GM19239 (cell line): ENCODE measurements around the gene SPART.
A peak's percentile ranks its signal among the peaks of the same experiment; 100 is the strongest.
"Not testable (repeated sequence)": the region's sequence is repeated elsewhere in the genome, so short reads cannot be mapped to it uniquely, and the experiment has no call there.

Experiments
- DNase-seq: peaks from one replicate; pipeline ENCODE4 v3.0.0; 2011; ENCODE audit warnings: low spot score; ENCODE audit not compliant: insufficient read length
- FAIRE-seq: peaks from 2 replicates; lab custom pipeline; 2011; peaks lifted over from hg19 to GRCh38; lab: Jason Lieb, UNC

Gene SPART

DNA sequence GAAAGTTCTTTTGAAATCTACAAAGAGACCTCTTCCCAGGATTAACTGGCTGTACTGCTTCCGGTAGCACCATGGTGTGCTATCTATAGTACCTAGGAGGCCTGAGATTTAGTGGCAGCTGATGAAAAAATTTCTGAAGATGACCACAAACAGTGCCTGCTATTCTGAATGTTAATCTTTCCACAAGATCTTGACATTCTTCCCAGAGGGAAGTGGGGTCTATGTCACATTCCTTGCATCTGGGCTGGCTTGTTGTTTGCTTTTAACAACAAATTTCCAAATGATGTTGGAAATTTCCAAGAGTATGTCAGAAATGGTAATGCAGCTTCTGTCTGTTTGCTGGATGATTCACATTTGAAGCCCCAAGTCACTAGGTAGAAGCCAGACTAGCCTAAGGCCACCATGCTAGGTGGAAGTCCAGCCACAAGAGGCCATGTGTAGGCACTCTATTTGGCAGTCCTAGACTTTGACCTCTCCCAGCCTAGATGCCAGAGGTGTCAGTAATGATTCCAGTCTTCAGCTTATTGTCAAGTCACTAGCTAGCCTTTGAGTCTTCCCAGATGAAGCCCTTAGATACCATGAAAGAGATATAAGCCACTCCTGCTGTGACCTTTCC, 22.1 kb downstream of the SPART start:
- FAIRE-seq (no peak), DNase-seq (no peak)

DNA sequence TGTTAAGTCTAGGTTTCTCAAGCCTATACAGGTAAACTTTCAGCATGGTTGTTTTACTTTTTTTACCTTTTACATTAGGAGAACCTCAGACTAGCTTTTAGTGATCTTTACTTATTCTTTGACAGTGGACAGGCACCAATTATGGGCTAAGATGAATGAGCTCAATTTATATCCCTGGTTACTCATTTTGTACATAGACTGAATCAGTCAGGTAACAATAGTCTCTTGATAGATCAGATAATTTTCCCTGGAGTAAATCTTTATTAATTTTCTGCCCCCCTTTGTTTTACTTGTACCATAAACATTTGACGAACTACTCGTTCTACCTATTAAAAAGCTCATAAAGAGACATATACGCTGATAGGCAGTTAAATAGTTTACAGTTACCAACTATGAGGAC, 22.8 kb downstream of the SPART start:
- no peak for FAIRE-seq

DNA sequence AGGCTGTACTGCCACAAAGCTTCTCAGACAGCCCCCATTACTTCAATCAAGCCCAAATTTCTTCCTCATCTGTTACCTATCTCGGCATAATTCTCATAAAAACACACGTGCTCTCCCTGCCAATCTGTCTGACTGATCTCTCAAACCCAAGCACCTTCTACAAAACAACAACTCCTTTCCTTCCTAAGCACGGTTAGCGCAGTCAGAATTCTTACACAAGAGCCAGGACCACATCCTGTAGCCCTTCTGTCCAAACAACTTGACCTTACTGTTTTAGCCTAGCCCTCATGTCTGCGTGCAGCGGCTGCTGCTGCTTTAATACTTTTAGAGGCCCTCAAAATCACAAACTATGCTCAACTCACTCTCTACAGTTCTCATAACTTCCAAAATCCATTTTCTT, 26.4 kb downstream of the SPART start:
- not testable (repeated sequence) for FAIRE-seq, DNase-seq

More for the DNA sequence above, 22.8 kb downstream of the SPART start:
- no peak for DNase-seq

DNA sequence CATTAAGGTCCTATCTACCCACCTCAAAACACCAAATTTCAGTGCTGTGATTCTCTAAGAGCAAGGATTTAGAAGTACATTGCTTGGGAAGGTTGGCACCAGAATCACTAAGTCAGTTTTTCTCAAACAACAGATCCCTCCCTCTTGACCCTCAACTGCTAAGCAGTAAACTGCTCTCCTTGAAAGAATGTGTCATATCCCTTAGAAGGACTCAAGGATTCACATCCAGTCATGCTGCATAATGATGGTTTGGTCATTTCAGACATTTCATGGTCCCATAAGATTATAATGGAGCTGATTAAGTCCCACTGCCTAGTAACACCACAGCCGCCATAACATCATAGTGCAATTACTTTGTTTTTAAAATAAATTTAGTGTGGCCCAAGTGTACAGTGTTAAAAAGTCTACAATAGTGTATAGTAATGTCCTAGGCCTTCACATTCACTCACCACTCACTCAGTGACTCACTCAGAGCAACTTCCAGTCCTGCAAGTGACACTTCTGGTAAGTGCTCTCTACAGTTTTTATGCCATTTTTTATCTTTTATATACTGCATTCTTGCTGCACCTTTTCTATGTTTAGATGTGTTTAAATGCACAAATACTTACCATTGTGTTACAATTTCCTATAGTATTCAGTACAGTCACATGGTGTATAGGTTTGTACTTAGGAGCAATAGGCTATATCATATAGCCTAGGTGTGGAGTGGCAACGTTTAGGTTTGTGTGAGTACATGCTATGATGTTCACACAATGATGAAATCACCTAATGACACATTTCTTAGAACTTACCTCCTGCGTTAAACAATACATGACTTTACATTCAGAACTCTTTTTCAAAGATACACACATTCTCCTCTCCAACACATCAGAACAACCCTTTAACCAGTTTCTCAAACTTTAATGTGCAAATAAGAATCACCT, 32.9 kb downstream of the SPART start:
- DNase-seq (no peak), FAIRE-seq (no peak)

DNA sequence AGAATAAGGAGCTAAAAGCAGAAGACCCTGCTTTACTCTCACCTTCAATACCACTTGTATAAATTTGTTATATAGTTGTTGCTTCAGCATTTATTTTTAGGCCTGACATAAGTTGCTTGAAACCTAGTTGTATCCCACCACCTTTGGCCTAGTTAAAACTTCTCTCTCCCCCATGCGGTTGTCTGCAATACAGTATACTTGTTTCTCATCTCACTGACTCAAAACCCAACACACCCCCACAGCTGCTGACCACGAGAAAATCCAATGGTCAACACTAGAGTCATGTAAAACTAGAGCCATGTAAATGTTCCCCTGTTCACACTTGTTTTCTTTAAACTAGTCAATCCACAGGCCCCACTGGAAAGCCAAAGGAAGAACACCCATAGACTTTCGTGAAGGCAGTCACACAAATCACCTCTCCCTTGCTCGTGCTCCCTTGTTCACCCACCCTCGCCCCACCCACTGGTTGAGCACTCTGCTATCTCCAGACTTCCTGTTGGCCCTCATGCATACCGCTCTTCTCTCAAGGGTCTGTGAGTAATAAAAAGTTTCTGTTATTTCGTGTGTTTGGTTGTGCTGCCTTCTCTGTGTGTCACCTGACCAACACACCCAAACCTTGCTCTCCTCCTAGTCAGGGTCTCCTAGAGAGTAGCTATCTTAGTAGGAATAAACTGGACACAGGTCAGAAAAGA, 35.6 kb downstream of the SPART start:
- FAIRE-seq = no peak
- DNase-seq = no peak

DNA sequence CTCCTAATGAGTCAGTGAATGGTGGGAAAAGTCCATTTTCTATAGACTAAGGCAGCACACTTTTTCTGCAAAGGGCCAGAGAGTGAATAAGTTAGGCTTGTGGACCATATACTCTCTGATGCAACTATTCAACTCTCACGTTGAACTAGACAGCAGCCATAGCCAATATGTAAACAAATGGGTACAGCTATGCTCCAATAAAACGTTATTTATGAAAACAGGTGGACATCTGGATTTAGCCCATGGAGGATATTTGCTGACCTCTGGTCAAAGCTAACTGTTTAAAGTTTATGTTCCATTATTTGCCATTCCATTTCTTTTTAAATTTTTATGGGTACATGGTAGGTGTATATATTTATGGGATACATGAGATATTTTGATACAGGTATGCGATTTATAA, 43.9 kb downstream of the SPART start:
- DNase-seq = no peak
- no peak for FAIRE-seq

DNA sequence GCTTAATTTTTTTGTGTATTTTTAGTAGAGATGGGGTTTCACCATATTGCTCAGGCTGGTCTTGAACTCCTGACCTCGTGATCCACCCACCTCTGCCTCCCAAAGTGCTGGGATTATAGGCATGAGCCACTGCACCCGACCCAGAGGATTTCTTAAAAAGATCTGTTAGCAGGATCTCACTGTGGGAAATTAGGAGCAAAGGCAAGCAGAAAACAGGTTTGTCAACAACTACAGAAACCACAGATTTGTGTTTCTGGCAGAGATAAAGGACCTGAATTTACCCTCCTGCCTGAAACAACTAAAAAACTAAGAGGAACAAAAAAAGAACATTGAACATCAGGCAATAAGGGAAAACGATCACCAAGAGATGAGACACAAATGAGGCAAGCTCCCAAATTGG, 46.7 kb downstream of the SPART start:
- DNase-seq, FAIRE-seq: not testable (repeated sequence)

DNA sequence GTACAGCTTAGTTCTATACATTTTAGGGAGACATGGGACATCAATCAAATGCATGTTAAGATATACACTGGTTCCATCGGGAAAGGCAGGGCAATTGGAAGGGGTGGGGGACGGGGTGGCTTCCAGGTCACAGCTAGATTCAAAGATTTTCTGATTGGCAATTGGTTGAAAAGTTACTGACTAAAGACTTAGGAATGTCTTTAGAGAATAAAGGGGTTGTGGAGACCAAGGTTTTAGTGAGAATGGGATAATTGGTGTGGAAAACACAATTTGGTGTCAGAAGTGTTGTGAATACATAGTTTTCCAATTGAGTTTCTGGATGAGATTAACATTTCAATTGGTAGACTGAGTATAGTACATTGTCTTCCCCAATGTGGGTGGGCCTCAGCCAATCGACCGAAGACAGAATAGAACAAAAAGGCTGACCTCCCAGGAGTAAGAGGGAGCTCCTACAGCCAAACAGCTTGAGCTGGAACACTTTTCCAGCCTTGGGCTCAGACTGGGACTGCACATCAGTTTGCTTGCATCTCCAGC, 47.6 kb downstream of the SPART start:
- FAIRE-seq (no peak), DNase-seq (no peak)

DNA sequence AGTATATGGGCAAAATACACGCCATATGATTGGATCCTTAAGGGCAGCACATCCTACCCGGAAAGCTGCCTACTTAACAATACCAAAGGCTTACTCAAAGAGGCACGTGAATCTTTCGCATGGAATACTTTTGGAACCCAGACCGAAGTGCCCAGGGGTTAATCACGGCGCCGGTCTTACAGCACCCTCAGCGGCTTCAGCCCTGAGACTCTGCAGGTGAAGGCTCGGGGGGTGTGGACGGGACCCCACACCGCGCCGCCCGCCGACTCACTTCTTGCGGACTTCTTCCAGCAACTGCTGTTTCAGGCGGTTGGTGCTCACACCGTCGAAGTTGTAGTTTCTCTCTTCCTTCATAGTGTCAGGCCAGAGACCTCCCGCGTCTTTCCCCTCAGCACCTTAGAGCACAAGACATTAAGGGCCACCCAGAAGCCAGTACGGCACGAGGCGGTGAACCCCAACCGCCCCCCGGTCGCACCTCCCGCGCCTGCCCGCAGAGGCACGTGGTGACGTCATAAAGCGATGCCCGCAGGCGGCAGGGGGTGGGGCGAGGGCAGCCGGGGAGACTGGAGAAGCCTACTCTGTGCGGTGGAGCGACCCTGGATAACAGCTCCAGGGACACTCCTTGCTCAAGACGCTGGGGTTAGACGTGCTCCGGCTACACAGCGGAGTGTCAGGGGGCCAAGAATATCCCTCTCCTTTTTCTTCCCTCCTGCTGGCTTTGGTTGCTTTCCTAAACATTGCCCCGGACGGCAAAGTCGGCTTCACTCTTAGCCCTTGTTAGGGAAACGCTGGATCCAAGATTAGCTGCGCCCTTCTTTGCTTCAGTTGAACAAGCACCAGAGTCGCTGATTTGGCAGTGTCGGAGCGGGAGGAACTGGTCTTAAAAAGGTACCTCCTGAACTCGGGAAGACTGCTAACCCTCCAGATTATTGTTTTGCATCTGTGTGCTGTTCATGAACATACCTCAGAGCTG, 48.5 kb downstream of the SPART start, which contains the start of gene CCDC169:
CCDC169 (minus strand) TSS at position 449 of the 973 bp plus-strand sequence; CDS start at position 354, 95 bp downstream.
- FAIRE-seq (peak; percentile 77), DNase-seq (no peak)

DNA sequence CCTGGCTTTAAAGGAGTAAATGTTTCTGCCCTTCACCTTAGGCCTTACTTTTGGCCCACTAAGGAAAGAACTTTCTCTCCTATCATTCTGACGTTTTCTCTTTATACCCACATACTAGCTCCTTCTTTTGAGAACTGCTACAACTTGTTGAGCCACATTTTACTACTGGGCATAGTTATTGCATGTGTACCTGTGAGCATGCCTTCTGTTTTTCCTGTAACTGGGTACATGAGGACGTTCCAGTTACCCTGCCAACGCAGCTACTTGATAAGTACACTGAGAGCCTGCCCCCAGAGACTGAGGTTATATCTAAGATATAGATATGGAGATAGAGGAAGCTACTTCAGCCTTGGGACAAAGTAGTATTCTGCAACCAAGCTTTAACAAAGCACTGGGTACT, 52.1 kb downstream of the SPART start:
- FAIRE-seq = no peak
- DNase-seq = no peak

DNA sequence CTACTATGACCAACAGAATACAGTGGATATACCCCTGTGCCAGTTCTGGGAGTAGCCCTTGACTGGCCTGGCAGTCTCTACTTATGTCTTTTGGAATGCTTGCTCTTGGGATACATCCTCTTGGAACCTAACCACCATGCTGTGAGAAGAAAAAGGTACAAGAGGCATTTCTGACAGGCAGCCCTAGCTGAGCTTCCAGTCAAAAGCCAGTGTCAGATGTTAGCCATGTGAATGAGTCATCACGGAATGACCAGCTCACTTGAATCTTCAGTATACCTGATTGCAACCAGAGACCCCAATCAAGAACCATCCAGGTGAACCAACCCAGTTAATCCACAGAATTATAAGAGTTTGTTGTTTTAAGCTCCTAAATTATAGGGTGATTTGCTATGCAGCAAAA, 52.7 kb downstream of the SPART start:
- FAIRE-seq = no peak

DNA sequence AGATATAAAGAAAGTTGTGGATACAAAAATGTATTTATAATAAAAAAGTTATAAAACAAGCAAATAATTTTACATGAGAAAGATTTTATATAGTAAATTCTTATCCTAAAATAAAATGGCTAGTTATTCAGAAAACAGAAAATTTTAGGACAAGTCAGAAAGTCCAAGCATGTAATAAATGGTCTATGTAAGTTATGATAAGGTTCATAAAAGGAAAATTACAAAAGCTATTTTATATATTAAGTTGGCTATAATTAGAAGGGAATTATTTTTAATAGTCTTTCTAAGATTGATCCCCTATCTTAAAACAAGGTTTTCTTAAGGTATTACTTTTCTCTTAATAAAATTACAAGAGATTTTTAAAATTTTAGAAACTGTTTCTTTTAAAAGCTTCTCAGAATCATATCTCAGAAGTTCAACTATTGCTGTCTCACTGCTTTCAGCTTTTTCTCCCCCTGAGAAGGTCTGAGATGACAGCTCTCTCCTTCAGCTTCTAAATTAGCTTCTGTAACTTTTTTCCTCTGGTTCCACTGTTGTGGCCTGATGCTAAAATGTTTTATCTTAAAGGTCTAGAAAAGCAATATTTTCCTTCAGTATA, 57.3 kb downstream of the SPART start:
- no peak for DNase-seq
- FAIRE-seq = no peak

More for the DNA sequence above, 52.7 kb downstream of the SPART start:
- no peak for DNase-seq

DNA sequence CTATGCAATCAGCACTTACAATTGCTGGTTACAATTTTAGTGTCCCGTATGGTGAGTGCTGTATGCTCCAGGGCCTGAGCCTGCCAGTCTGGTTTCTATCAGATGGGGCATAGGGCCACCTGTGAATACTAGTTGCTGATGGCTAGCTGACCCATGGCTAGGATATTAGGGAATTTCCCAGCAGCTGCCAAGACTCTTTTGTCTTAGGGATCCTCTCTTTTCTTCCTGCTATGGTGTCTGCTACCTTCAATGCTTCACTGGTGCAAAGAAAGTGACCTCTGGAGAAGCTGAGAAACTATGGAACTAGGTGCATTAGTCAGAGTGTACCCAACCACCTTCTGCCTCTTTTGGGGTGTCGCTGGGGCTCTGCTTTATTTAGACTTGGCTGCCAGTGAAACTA, 60.2 kb downstream of the SPART start:
- DNase-seq (no peak), FAIRE-seq (no peak)

DNA sequence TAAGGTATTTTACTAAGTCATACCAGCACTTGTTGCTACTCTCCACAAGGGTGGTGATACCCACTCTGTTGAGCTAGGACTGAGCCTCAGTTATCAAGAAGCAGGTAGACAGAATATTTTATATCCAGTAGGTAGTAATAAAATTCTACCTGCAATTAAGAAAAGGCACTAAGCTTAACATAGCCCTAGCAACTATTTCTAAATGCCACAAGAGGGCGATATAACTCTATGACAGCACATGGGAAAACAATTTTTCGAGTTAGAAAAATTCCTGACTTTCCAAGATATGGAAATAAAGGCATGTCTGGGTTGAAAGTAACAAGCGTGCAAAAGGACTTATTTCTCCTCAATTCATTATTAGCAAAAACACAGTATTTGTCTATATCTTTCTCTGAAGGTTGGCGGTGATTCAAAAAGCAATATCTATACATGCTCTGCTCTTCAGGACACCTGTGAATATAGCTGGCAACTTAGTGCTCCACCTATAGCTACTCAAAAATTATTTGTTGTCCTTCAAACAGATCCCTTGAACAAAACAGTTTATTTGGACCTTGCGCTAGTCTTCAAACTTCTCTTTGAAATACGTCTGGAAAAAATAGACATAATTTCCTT, 63.3 kb downstream of the SPART start:
- DNase-seq (no peak), FAIRE-seq (peak; percentile 23)

DNA sequence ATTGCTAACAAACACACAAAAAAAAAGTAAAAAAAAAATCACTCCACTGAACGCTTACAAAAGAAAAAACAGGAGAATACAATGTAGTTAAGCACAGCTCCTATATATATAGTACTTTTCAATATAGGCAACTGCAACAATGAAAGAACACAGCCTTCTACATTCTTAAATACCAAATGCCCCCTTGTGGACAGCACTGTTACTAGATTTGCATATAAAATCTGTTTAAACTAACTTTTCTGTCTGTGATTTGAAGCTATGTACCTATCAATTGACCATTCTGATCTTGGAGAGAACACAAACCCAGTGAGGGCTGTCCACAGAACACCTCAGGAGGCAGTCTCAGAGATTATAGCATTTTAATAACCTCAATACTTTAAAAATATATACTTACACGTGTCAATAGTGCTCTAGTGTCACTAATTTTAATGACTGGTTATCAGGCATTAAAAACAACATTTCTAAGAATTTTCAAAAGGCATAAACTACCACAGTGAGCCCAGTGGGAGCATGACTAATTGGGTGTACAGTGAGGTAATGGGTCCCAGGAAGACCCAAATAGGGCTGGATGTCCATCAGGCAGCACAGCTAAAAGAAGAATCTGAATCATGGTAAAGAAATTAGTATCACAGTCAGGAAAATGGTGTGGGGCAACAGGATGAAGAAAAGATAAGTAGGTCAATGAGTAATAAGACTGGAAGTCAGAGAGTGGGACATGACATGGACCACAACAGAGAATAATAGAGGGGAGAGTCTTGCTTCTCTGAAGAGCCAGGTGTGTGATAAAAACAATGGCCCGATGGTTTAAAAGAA, 70.8 kb downstream of the SPART start:
- FAIRE-seq (no peak), DNase-seq (no peak)

DNA sequence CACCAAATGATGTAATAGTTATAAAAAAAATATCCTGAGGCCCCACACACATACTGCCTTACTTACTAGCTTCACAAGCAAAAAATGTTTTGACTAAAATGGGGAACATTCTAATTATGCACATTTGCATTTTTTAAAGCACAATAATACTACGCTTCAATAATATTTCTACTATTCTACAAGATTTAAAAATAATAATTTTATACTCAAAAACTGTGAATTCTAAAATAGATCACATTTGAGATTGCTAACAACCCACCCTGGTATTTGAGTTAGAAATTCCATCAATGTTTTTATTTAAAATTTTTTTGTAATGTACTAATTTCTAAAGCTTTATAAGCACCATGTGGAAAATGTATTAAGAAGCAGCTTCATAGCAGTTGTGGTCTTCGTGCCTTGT, 72.8 kb downstream of the SPART start:
- FAIRE-seq (no peak), DNase-seq (no peak)

DNA sequence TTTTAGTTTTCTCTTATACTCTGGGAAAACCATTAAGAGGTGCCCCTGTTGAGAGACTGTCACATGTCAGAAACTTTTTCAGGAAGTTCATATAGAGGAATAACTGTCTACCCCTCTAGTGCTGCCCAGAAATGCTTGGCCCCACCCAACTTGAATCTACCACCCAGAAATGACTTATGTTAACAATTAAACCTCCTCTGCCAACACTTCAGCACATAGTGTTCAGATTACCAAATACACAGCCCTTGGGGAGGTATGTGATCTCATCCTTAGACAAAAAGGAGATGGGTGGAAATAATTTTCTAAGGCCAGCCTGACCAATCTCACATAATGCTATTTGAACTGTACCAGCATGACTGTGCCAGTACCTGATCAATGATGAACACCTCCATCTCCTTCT, 84.2 kb downstream of the SPART start:
- no peak for DNase-seq
- FAIRE-seq = no peak

DNA sequence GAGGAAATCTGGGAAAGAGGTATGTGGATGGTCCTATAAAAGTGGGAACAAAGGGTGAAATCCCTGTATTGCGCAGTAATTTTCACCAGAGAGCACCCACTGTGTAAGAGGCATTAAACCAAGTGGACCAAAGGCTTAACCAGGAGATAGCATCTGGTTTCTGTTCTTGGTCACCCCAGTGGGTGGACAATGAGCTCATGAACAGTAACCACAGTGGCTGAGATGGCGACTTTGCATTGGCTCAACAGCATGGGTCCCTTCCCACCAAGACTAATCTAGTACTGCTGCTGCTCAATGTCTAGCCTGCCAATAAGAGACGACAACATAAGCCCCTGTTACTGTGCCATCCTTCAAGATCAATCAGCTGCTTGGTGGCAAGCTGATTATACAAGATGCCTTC, 85.2 kb downstream of the SPART start:
- FAIRE-seq (no peak), DNase-seq (no peak)
